ENCODE measurements around the gene B3GAT1. TPM values are rescaled to one million over a fixed set of nuclear protein-coding genes. Genes with fewer than 3 reads are reported as not detected.

Gene B3GAT1
- total RNA-seq, 2 donors from 2014 or later: 20.6 to 29.5 TPM

- 89 to 90% methylated on average over 17 to 18 of the region's 18 CpGs for WGBS, 2 experiments (ENCODE audit: insufficient coverage in 1 of 2, insufficient read length in 1 of 2)
- Mint-ChIP-seq H3K27ac (no peak overlapping the region), H3K9me3 (no peaks in the 10 kb centered on the region), H3K4me3 (no peak overlapping the region), H3K36me3 (ENCODE audit: low read depth) (peaks cover 2% of the 10 kb centered on the region), H3K4me1 (no peaks in the 10 kb centered on the region), H3K27me3 (ENCODE audit: insufficient read depth) (no peaks in the 10 kb centered on the region)
- no peak for TF ChIP-seq CTCF (conservative IDR thresholded peaks at IDR 0.05)
- DNase-seq: no peak
- Histone ChIP-seq H3K9me3 (ENCODE audit: control insufficient read depth, low read length) (no peaks in the 10 kb centered on the region), H3K4me3 (ENCODE audit: low read length) (no peak overlapping the region), H3K27ac (ENCODE audit: low read depth, low read length) (no peak overlapping the region), H3K27me3 (ENCODE audit: control insufficient read depth, insufficient read depth, low read length, poor library complexity, severe bottlenecking) (no peaks in the 10 kb centered on the region), H3K36me3 (ENCODE audit: control insufficient read depth, insufficient read depth, low read length) (no peaks in the 10 kb centered on the region), H3K4me1 (ENCODE audit: control insufficient read depth, insufficient read depth, low read length) (no peaks in the 10 kb centered on the region), H3K9ac (ENCODE audit: extremely low read depth, low read length, poor library complexity, severe bottlenecking) (no peak overlapping the region)
These were observed 44.3 kb downstream of the B3GAT1 start for GRCh38 chr11:134367781-134368180.

GRCh38 chr11:134366254-134366653 lies 45.8 kb downstream of the B3GAT1 start:
- no peak for TF ChIP-seq CTCF (conservative IDR thresholded peaks at IDR 0.05)
- no peak overlapping the region for H3K4me3 ChIP-seq (ENCODE audit: low read length)
- no peaks in the 10 kb centered on the region for H3K9me3 Mint-ChIP-seq
- no peaks in the 10 kb centered on the region for H3K4me1 Mint-ChIP-seq
- no peak overlapping the region for H3K4me3 Mint-ChIP-seq
- H3K27me3 Mint-ChIP-seq (ENCODE audit: insufficient read depth): no peaks in the 10 kb centered on the region
- H3K27ac ChIP-seq (ENCODE audit: low read depth, low read length): no peak overlapping the region
- peaks cover 2% of the 10 kb centered on the region for H3K36me3 Mint-ChIP-seq (ENCODE audit: low read depth)
- no peaks in the 10 kb centered on the region for H3K9me3 ChIP-seq (ENCODE audit: control insufficient read depth, low read length)
- DNase-seq: no peak
- no peaks in the 10 kb centered on the region for H3K4me1 ChIP-seq (ENCODE audit: control insufficient read depth, insufficient read depth, low read length)
- no peak overlapping the region for H3K27ac Mint-ChIP-seq
- no peaks in the 10 kb centered on the region for H3K36me3 ChIP-seq (ENCODE audit: control insufficient read depth, insufficient read depth, low read length)
- no peak overlapping the region for H3K9ac ChIP-seq (ENCODE audit: extremely low read depth, low read length, poor library complexity, severe bottlenecking)
- H3K27me3 ChIP-seq (ENCODE audit: control insufficient read depth, insufficient read depth, low read length, poor library complexity, severe bottlenecking): no peaks in the 10 kb centered on the region
- WGBS, 2 experiments (ENCODE audit: insufficient coverage in 1 of 2, insufficient read length in 1 of 2): 78 to 89% methylated on average over 5 to 7 of the region's 7 CpGs

GRCh38 chr11:134365011-134365925 lies 46.8 kb downstream of the B3GAT1 start:
- Mint-ChIP-seq H3K36me3 (ENCODE audit: low read depth) (peaks cover 2% of the 10 kb centered on the region), H3K4me3 (no peak overlapping the region), H3K27me3 (ENCODE audit: insufficient read depth) (no peaks in the 10 kb centered on the region), H3K27ac (no peak overlapping the region), H3K9me3 (no peaks in the 10 kb centered on the region), H3K4me1 (no peaks in the 10 kb centered on the region)
- WGBS, 2 experiments (ENCODE audit: insufficient coverage in 1 of 2, insufficient read length in 1 of 2): 85 to 97% methylated on average over 15 to 22 of the region's 22 CpGs
- no peak for DNase-seq
- Histone ChIP-seq H3K9me3 (ENCODE audit: control insufficient read depth, low read length) (no peaks in the 10 kb centered on the region), H3K27ac (ENCODE audit: low read depth, low read length) (no peak overlapping the region), H3K4me1 (ENCODE audit: control insufficient read depth, insufficient read depth, low read length) (no peaks in the 10 kb centered on the region), H3K4me3 (ENCODE audit: low read length) (no peak overlapping the region), H3K36me3 (ENCODE audit: control insufficient read depth, insufficient read depth, low read length) (no peaks in the 10 kb centered on the region), H3K27me3 (ENCODE audit: control insufficient read depth, insufficient read depth, low read length, poor library complexity, severe bottlenecking) (no peaks in the 10 kb centered on the region), H3K9ac (ENCODE audit: extremely low read depth, low read length, poor library complexity, severe bottlenecking) (no peak overlapping the region)
- no peak for TF ChIP-seq CTCF (conservative IDR thresholded peaks at IDR 0.05)

Measured in endodermal cell (in vitro differentiated cells).